Stimulated activated CD8-positive, alpha-beta memory T cell treated with anti-CD3 and anti-CD28 coated beads, Interleukin-4, amount 100 ng/mL, for 1 hour (primary cell): ENCODE data around the gene SHLD3.
A peak's percentile ranks its signal among the peaks of the same experiment; 100 is the strongest.
"Not testable (repeated sequence)": the region's sequence is repeated elsewhere in the genome, so short reads cannot be mapped to it uniquely, and the experiment has no call there.

Source experiments
- DNase-seq, 2 donors: peaks; one replicate each; pipeline ENCODE4 v3.0.0-alpha.2; 2020; ENCODE audit warnings: low read depth in 2 of 2, low spot score in 1 of 2

SHLD3 gene, protein sequence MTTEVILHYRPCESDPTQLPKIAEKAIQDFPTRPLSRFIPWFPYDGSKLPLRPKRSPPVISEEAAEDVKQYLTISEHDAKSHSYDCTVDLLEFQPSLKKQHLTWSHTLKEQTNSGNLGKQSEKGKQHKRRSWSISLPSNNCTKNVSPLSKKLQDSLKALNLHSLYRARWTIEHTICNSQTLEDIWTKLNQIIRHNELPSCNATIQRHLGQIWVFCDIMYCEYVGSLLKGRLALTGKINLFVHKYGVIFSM

DNA sequence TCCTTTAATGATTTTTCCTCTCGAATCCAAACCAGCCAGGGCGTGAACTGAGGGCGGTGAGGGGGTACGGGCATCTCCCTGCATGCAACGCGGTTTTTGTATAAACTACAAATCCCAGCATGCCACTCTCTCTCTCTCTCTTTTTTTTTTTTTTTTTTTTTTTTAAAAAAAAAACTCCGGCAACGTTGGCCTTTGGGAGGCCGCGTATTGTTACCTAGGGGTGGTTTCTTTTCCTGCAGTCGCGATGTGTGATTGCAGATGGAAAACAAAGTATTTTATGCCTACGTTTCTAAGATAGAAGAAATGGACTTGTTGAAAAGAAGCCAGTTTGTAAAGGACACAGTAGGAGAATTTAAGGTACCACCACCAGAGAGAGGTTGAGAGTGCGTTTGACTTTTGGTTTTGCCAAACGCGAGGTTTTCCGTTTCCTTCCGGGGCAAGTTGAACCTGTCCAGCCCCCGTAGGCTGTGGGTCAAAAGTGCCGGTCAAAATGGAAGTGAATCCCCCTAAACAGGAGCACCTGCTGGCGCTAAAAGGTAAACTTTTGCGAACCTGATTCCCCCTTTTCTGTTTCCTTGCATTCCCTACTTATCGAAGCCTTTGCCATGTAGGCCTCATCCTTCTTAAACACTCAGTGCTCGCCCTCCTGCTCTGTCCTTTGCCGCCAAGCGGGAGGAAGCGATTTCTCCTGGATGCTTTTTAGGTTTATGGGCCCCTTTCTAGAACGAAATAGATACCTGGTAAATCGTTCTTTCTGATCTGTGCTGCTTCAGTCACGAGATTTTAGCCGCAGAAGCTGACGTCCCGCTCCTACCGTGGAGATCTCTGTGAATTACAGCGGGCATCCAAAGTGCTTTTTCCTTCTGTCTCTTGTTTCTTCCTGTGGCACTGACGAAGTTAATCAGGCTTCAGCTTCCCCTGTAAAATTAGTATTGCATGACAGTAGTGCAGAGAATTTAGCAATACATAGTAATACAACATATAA, at the start of gene SHLD3, which contains the start of gene TRAPPC13:
Gene SHLD3, plus strand, starts transcription at position 457 of the 985 bp plus-strand sequence. CDS start 4,561 bp downstream, outside the sequence.
Gene TRAPPC13, plus strand, starts transcription at position 457 of the 985 bp plus-strand sequence. Its CDS starts 34 bp downstream, at position 491.
- DNase-seq: peak; percentile 47 to 67

DNA sequence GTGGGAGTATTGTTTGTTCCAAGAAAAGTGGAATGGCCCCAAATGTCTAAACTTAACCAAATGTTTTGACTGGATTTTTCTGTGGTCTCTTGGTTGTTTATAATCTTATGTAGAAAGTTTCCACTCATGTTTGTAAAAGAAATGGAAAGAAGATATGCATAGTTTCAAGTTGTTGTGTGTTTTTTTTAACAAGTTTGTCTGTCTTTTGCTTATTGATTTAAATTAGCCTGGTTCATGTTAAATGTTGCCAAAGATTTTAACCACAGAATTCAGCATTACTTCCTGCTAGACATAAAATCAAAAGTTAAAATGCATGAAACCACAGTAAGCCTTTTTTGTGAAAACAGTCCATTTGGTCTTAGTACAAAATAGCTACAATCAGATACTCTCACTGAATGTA, 47.7 kb upstream of the SHLD3 start:
- DNase-seq: no peak

- DNase-seq: no peak
Observed at GRCh38 chr5:65588694-65589093, 36.1 kb upstream of the SHLD3 start.

GRCh38 chr5:65601761-65602160, 23.1 kb upstream of the SHLD3 start:
- not testable (repeated sequence) for DNase-seq

- no peak for DNase-seq
Observed at GRCh38 chr5:65611524-65611923, 13.3 kb upstream of the SHLD3 start.

- DNase-seq: no peak
Observed at GRCh38 chr5:65612298-65612907, 12.4 kb upstream of the SHLD3 start.

DNA sequence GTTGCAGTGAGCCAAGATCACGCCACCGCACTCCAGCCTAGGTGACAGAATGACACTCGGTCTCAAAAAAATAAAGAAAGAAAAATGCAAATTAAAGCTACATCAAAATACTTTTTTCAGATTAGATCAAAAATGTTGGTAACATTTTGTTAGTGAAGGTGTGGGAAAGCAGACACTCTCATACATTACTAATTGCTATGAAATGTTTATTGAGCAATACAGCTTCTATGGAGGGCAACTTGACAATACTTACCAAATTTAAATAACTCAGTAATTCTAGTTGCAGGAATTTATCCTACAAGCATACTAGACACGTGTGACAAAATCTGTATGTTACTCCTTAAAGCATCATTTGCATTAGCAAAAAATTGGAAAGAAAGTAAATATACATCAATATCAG, 4.8 kb upstream of the SHLD3 start:
- DNase-seq: no peak

DNA sequence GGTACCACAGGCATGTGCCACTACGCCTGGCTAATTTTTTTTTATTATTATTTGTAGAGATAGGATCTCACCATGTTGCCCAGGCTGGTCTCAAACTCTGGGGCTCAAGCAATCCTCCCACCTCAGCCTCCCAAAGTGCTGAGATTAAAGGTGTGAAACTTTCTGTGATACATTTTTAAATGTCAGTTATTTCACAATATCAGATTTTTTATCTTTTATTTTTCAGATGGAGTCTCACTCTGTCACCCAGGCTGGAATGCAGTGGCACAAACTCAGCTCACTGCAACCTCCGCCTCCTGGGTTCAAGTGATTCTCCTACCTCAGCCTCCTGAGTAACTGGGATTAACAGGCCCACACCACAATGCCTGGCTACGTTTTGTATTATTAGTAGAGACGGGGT, 2.9 kb upstream of the SHLD3 start:
- DNase-seq: not testable (repeated sequence)

- no peak for DNase-seq
Observed at GRCh38 chr5:65623482-65623881, 1.3 kb upstream of the SHLD3 start.

GRCh38 chr5:65624025-65624570, 729 bp upstream of the SHLD3 start, which contains the start of gene TRIM23:
Gene TRIM23 (minus strand): TSS chr5:65624333. CDS start chr5:65624274, 59 bp downstream.
- peak; percentile 70 to 86 for DNase-seq

- DNase-seq: no peak
Observed at GRCh38 chr5:65625743-65626142, 916 bp downstream of the SHLD3 start.

- DNase-seq: no peak
Observed at GRCh38 chr5:65630981-65631380, 6.2 kb downstream of the SHLD3 start.

- DNase-seq: no peak
Observed at GRCh38 chr5:65640240-65640639, 15.4 kb downstream of the SHLD3 start.

GRCh38 chr5:65646938-65647337, 22.1 kb downstream of the SHLD3 start:
- DNase-seq: no peak

- no peak for DNase-seq
Observed at GRCh38 chr5:65647941-65648340, 23.1 kb downstream of the SHLD3 start.

- DNase-seq: no peak
Observed at GRCh38 chr5:65651144-65651543, 26.3 kb downstream of the SHLD3 start.

DNA sequence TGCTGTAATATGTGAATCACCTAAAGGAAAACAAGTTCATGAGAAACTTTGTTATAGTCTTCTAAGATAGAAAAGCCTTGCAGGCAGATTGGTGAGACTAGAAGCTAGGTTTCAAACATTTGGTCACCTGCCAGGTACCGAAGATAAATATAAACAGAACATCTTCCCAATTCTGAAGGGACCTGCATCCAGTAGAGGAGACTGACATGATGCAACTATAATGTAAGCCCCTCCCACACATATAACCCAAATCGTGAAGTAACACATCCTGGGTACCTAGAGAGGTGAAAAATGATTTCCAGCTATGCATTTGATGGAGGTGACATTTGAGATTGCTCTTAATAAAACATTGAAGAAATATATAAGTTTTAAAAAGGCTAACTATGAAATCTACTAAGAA, 29.9 kb downstream of the SHLD3 start:
- DNase-seq: no peak

GRCh38 chr5:65663804-65664521, 39.1 kb downstream of the SHLD3 start:
- no peak for DNase-seq

- no peak for DNase-seq
Observed at GRCh38 chr5:65668696-65669095, 43.9 kb downstream of the SHLD3 start.

DNA sequence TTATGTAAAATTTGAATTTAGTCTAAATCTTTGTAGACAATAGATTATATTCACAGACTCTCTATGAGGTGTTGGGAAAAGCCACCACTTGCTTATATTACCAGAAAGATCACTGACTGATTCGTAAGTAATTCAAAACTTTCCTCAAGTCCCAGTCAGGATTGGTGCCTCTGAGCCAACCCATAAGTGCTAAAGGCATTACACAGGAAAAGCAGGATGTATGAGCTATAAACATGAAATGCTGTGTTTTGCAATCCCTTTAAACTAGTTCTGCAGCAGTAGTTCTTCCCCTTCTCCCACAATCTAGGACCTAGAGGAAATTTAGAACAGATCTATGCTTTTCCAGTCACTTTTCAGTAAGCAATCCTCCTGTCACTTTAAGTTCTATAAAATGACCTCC, 48.0 kb downstream of the SHLD3 start:
- DNase-seq: no peak

GRCh38 chr5:65674749-65675148, 49.9 kb downstream of the SHLD3 start:
- DNase-seq: no peak
